HG03095 (cell line): ENCODE results near the gene SIGLEC12.
"Not testable (repeated sequence)": the region's sequence is repeated elsewhere in the genome, so short reads cannot be mapped to it uniquely, and the experiment has no call there.

Source experiments
- ATAC-seq: cut with Tn5 transposase; IDR thresholded peaks from one replicate; pipeline ENCODE4 v1.9.1; 2021; ENCODE audit warnings: moderate library complexity; ENCODE audit not compliant: unreplicated experiment

SIGLEC12 gene

GRCh38 chr19:51460164-51460992 is 41.2 kb downstream of the SIGLEC12 start:
- no peak for ATAC-seq

GRCh38 chr19:51458899-51459505 is 42.6 kb downstream of the SIGLEC12 start:
- no peak for ATAC-seq

- ATAC-seq = no peak
These were observed 43.5 kb downstream of the SIGLEC12 start, which contains the start of gene SIGLEC8 for GRCh38 chr19:51458051-51458645. TSS of gene SIGLEC8 (minus strand) at chr19:51458454. CDS start at chr19:51458387, 67 bp downstream.

GRCh38 chr19:51457351-51458013 is 44.1 kb downstream of the SIGLEC12 start:
- no peak for ATAC-seq

- ATAC-seq = no peak
These were observed 44.9 kb downstream of the SIGLEC12 start for GRCh38 chr19:51456541-51457290.

GRCh38 chr19:51450730-51451307 is 50.8 kb downstream of the SIGLEC12 start:
- no peak for ATAC-seq

GRCh38 chr19:51448411-51449016 is 53.1 kb downstream of the SIGLEC12 start:
- no peak for ATAC-seq

- no peak for ATAC-seq
These were observed 53.6 kb downstream of the SIGLEC12 start for GRCh38 chr19:51448011-51448410.

GRCh38 chr19:51447510-51447909 is 54.1 kb downstream of the SIGLEC12 start:
- not testable (repeated sequence) for ATAC-seq

- ATAC-seq = peak; percentile 83
These were observed 59.9 kb downstream of the SIGLEC12 start for GRCh38 chr19:51441410-51442390.
